ENCODE measurements around the gene DOK3. TPM values are rescaled to one million over a fixed set of nuclear protein-coding genes. Genes with fewer than 3 reads are reported as not detected.

Gene DOK3
- total and polyA plus RNA-seq, 2 of the 13 experiments (the other 11 are each of a cell fraction or from before 2014, with no cell fraction given): 1.4 to 1.5 TPM

GRCh38 chr5:177455036-177455660 lies 54.5 kb downstream of the DOK3 start (continued):
- TF ChIP-seq, protein P1, sequence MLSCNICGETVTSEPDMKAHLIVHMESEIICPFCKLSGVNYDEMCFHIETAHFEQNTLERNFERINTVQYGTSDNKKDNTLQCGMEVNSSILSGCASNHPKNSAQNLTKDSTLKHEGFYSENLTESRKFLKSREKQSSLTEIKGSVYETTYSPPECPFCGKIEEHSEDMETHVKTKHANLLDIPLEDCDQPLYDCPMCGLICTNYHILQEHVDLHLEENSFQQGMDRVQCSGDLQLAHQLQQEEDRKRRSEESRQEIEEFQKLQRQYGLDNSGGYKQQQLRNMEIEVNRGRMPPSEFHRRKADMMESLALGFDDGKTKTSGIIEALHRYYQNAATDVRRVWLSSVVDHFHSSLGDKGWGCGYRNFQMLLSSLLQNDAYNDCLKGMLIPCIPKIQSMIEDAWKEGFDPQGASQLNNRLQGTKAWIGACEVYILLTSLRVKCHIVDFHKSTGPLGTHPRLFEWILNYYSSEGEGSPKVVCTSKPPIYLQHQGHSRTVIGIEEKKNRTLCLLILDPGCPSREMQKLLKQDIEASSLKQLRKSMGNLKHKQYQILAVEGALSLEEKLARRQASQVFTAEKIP (CRISPR knock-in tag; IDR thresholded peaks at IDR 0.05; ENCODE audit: borderline replicate concordance): no peak
- TF ChIP-seq ZNF510 (CRISPR knock-in tag; IDR thresholded peaks at IDR 0.05; ENCODE audit: low read depth) (no peak), SYNCRIP (IDR thresholded peaks at IDR 0.05; ENCODE audit: insufficient read depth, low read depth, low read length) (no peak), AHDC1 (CRISPR knock-in tag; IDR thresholded peaks at IDR 0.05; ENCODE audit: borderline replicate concordance) (no peak), ZFP90 (CRISPR knock-in tag; IDR thresholded peaks at IDR 0.05; ENCODE audit: borderline replicate concordance) (no peak; the same call in 1 of the 2 replicates), ZNF468 (CRISPR knock-in tag; IDR thresholded peaks at IDR 0.05) (no peak; the same call in 1 of the 2 replicates), SOX13 (IDR thresholded peaks at IDR 0.05) (peak; percentile 20; the same call in 1 of the 2 replicates), SOX13 (CRISPR knock-in tag; conservative IDR thresholded peaks at IDR 0.05 in 1 of 2, IDR thresholded peaks at IDR 0.05 in 1 of 2) (peak in 1 of 2 experiments; percentile 41; a peak in 1 of 4 replicates), DMAP1 (CRISPR knock-in tag; IDR thresholded peaks at IDR 0.05) (no peak; the same call in 1 of the 2 replicates), ZNF34 (CRISPR knock-in tag; IDR thresholded peaks at IDR 0.05; ENCODE audit: borderline replicate concordance) (peak; percentile 63; the same call in 1 of the 2 replicates), MED13 (CRISPR knock-in tag; IDR thresholded peaks at IDR 0.05) (no peak)
- TF ChIP-seq, protein P2, sequence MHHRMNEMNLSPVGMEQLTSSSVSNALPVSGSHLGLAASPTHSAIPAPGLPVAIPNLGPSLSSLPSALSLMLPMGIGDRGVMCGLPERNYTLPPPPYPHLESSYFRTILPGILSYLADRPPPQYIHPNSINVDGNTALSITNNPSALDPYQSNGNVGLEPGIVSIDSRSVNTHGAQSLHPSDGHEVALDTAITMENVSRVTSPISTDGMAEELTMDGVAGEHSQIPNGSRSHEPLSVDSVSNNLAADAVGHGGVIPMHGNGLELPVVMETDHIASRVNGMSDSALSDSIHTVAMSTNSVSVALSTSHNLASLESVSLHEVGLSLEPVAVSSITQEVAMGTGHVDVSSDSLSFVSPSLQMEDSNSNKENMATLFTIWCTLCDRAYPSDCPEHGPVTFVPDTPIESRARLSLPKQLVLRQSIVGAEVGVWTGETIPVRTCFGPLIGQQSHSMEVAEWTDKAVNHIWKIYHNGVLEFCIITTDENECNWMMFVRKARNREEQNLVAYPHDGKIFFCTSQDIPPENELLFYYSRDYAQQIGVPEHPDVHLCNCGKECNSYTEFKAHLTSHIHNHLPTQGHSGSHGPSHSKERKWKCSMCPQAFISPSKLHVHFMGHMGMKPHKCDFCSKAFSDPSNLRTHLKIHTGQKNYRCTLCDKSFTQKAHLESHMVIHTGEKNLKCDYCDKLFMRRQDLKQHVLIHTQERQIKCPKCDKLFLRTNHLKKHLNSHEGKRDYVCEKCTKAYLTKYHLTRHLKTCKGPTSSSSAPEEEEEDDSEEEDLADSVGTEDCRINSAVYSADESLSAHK (CRISPR knock-in tag; IDR thresholded peaks at IDR 0.05; ENCODE audit: borderline replicate concordance): no peak
- TF ChIP-seq, protein P3, sequence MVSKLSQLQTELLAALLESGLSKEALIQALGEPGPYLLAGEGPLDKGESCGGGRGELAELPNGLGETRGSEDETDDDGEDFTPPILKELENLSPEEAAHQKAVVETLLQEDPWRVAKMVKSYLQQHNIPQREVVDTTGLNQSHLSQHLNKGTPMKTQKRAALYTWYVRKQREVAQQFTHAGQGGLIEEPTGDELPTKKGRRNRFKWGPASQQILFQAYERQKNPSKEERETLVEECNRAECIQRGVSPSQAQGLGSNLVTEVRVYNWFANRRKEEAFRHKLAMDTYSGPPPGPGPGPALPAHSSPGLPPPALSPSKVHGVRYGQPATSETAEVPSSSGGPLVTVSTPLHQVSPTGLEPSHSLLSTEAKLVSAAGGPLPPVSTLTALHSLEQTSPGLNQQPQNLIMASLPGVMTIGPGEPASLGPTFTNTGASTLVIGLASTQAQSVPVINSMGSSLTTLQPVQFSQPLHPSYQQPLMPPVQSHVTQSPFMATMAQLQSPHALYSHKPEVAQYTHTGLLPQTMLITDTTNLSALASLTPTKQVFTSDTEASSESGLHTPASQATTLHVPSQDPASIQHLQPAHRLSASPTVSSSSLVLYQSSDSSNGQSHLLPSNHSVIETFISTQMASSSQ (IDR thresholded peaks at IDR 0.05; ENCODE audit: low read depth): no peak
- TF ChIP-seq, protein P3 (CRISPR knock-in tag; IDR thresholded peaks at IDR 0.05; ENCODE audit: borderline replicate concordance): peak; percentile 78
